Smooth muscle cell (in vitro differentiated cells): ENCODE measurements around the gene TBC1D16. TPM values are rescaled to one million over a fixed set of nuclear protein-coding genes. Genes with fewer than 3 reads are reported as not detected.

Experiments used
- DNase-seq: peaks from one replicate; lab custom pipeline; 2025; ENCODE audit not compliant: unreplicated experiment; lab: John Stamatoyannopoulos, UW
- H2AFZ ChIP-seq: fragments of 200-600 bp; sonication (generic); 2 replicates; pipeline ENCODE4 v1.6.0; 2016; ENCODE audit warnings: antibody characterized with exemption, low read depth, mild to moderate bottlenecking
- H3F3A ChIP-seq: fragments of 200-600 bp; sonication (generic); 2 replicates; pipeline ENCODE4 v1.6.0; 2017; ENCODE audit warnings: antibody characterized with exemption, low read depth
- H3K27ac ChIP-seq: fragments of 200-600 bp; sonication (generic); 2 replicates; pipeline ENCODE4 v1.5.1; 2016; ENCODE audit warnings: low read depth, mild to moderate bottlenecking
- H3K27me3 ChIP-seq: fragments of 200-600 bp; sonication (generic); 2 replicates; pipeline ENCODE4 v1.6.1; 2016; ENCODE audit warnings: low read depth, mild to moderate bottlenecking
- H3K36me3 ChIP-seq: fragments of 200-600 bp; sonication (generic); 2 replicates; pipeline ENCODE4 v1.5.1; 2016; ENCODE audit warnings: low read depth
- H3K4me1 ChIP-seq: fragments of 200-600 bp; sonication (generic); 2 replicates; pipeline ENCODE4 v1.5.1; 2016; ENCODE audit warnings: low read depth
- H3K4me2 ChIP-seq: fragments of 200-600 bp; sonication (generic); 2 replicates; pipeline ENCODE4 v1.6.0; 2016; ENCODE audit warnings: mild to moderate bottlenecking
- H3K4me3 ChIP-seq: fragments of 200-600 bp; sonication (generic); 2 replicates; pipeline ENCODE4 v1.5.1; 2016; ENCODE audit warnings: mild to moderate bottlenecking
- H3K79me2 ChIP-seq: fragments of 200-600 bp; sonication (generic); 2 replicates; pipeline ENCODE4 v1.6.0; 2016; ENCODE audit warnings: low read depth, mild to moderate bottlenecking
- H3K9ac ChIP-seq: fragments of 200-600 bp; sonication (generic); 2 replicates; pipeline ENCODE4 v1.6.0; 2016; ENCODE audit warnings: low read depth
- H3K9me3 ChIP-seq: fragments of 200-600 bp; sonication (generic); replicated peaks from 2 replicates; pipeline ENCODE4 v1.5.1; 2016; ENCODE audit warnings: low read depth
- H4K20me1 ChIP-seq: fragments of 200-600 bp; sonication (generic); 2 replicates; pipeline ENCODE4 v1.6.0; 2016; ENCODE audit warnings: low read depth
- CTCF ChIP-seq: fragments of 200-600 bp; sonication (generic); IDR thresholded peaks from 2 replicates; pipeline ENCODE4 v1.5.1; 2017; ENCODE audit warnings: borderline replicate concordance, mild to moderate bottlenecking, antibody characterized with exemption; ENCODE audit not compliant: insufficient read depth, poor library complexity, severe bottlenecking
- WGBS: methylation state at CpG from one replicate; pipeline ENCODE4 v1.1.7; 2016; ENCODE audit warnings: low lambda C conversion rate; 5-methylcytosine and 5-hydroxymethylcytosine counted together
- polyA plus RNA-seq: library from polyadenylated mRNA; unstranded; fragments of >200 nt; fragmentation: Nextera tagmentation; extraction: Ambion mirVana; gene quantifications from 2 replicates; pipeline ENCODE4 v1.2.1, GENCODE V29; 2016
- total RNA-seq: library from RNA; depleted of rRNA; stranded (reverse); fragments of >200 nt; gene quantifications from 2 replicates; pipeline ENCODE4 v1.2.3, GENCODE V29; 2014

The TBC1D16 gene
- total and polyA plus RNA-seq, 2 experiments from 2014 or later, result 17.4 to 24.6 TPM

- H3K27me3 ChIP-seq, result no peaks in the 10 kb centered on the region
- no peaks in the 10 kb centered on the region for H3K36me3 ChIP-seq
- H3K27ac ChIP-seq, result no peak overlapping the region
- H3K9me3 ChIP-seq, result no peaks in the 10 kb centered on the region
- H3K4me1 ChIP-seq, result peaks cover 25% of the 10 kb centered on the region
- H2AFZ ChIP-seq, result no peak overlapping the region
- no peak overlapping the region for H3K9ac ChIP-seq
- peaks cover 69% of the 10 kb centered on the region for H4K20me1 ChIP-seq
- H3K4me2 ChIP-seq, result no peak overlapping the region
- H3K79me2 ChIP-seq, result peaks cover 42% of the 10 kb centered on the region
- DNase-seq, result no peak
- 88% methylated on average over 10 of the region's 10 CpGs for WGBS
- no peak for TF ChIP-seq CTCF
- no peak overlapping the region for H3K4me3 ChIP-seq
- H3F3A ChIP-seq, result peaks cover 22% of the 10 kb centered on the region
These were observed 80.5 kb downstream of the TBC1D16 start for GRCh38 chr17:79955167-79955549.

- H3K9ac ChIP-seq, result no peak overlapping the region
- peaks cover 35% of the 10 kb centered on the region for H3K79me2 ChIP-seq
- H3K4me3 ChIP-seq, result no peak overlapping the region
- no peak for TF ChIP-seq CTCF
- DNase-seq, result no peak
- H4K20me1 ChIP-seq, result peaks cover 66% of the 10 kb centered on the region
- 92% methylated on average over 20 of the region's 25 CpGs for WGBS
- H2AFZ ChIP-seq, result no peak overlapping the region
- H3K27me3 ChIP-seq, result no peaks in the 10 kb centered on the region
- no peaks in the 10 kb centered on the region for H3K36me3 ChIP-seq
- no peak overlapping the region for H3K4me2 ChIP-seq
- H3K27ac ChIP-seq, result no peak overlapping the region
- H3K4me1 ChIP-seq, result peaks cover 30% of the 10 kb centered on the region
- no peaks in the 10 kb centered on the region for H3K9me3 ChIP-seq
- H3F3A ChIP-seq, result peaks cover 22% of the 10 kb centered on the region
These were observed 81.1 kb downstream of the TBC1D16 start for GRCh38 chr17:79954281-79955166.

- H3K9me3 ChIP-seq, result no peaks in the 10 kb centered on the region
- no peak for TF ChIP-seq CTCF
- H3K4me1 ChIP-seq, result peaks cover 36% of the 10 kb centered on the region
- no peak overlapping the region for H3K4me3 ChIP-seq
- DNase-seq, result no peak
- peaks cover 22% of the 10 kb centered on the region for H3F3A ChIP-seq
- H3K4me2 ChIP-seq, result no peak overlapping the region
- H3K27ac ChIP-seq, result peak overlapping the region; percentile 84
- no peak overlapping the region for H2AFZ ChIP-seq
- H3K27me3 ChIP-seq, result no peaks in the 10 kb centered on the region
- H3K36me3 ChIP-seq, result no peaks in the 10 kb centered on the region
- H4K20me1 ChIP-seq, result peaks cover 56% of the 10 kb centered on the region
- no peak overlapping the region for H3K9ac ChIP-seq
- peaks cover 30% of the 10 kb centered on the region for H3K79me2 ChIP-seq
These were observed 82.3 kb downstream of the TBC1D16 start for GRCh38 chr17:79953335-79953734.

- H3K4me2 ChIP-seq, result peak overlapping the region; percentile 67
- peaks cover 56% of the 10 kb centered on the region for H4K20me1 ChIP-seq
- H3F3A ChIP-seq, result peaks cover 22% of the 10 kb centered on the region
- H3K27ac ChIP-seq, result peak overlapping the region; percentile 84
- no peaks in the 10 kb centered on the region for H3K36me3 ChIP-seq
- H3K27me3 ChIP-seq, result no peaks in the 10 kb centered on the region
- no peaks in the 10 kb centered on the region for H3K9me3 ChIP-seq
- H3K4me1 ChIP-seq, result peaks cover 36% of the 10 kb centered on the region
- TF ChIP-seq CTCF, result no peak
- DNase-seq, result no peak
- H3K9ac ChIP-seq, result no peak overlapping the region
- H3K79me2 ChIP-seq, result peaks cover 30% of the 10 kb centered on the region
- 89% methylated on average over 8 of the region's 8 CpGs for WGBS
- H3K4me3 ChIP-seq, result no peak overlapping the region
- no peak overlapping the region for H2AFZ ChIP-seq
These were observed 82.8 kb downstream of the TBC1D16 start for GRCh38 chr17:79952901-79953300.
